ENCODE results near the gene PRDM2.

DNA sequence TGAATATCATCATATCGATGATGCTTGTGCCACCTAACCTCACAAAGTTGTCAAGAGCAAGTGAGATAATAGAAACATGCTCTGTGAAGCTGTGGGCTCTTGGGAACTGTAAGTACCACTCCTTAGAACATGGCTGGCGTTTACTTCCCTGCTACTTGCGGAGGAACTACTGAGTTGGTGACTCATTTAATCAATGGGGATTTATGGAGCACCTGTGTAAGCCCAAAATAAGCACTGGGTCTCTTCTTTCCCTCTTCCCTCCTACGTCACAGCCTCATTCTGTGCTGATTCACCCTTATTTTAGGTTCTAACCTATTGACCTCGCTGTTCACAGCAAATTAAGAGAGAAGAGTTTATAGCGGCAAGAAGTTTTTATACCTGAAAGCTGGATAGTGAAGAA is 52.9 kb downstream of the PRDM2 start:
- no peak for TF ChIP-seq CTCF (IDR thresholded peaks at IDR 0.05)
- no peak for TF ChIP-seq POLR2A (IDR thresholded peaks at IDR 0.05)
- no peak for TF ChIP-seq POLR2AphosphoS5 (IDR thresholded peaks at IDR 0.05)
